ENCODE data around the gene GALM.
"Not testable (repeated sequence)": the region's sequence is repeated elsewhere in the genome, so short reads cannot be mapped to it uniquely, and the experiment has no call there.

GALM gene

GRCh38 chr2:38665854-38666555, at the start of gene GALM:
TSS of gene GALM (plus strand) at chr2:38666114. CDS start at chr2:38666162, 48 bp downstream.
- peak; percentile 60 for DNase-seq

GRCh38 chr2:38617301-38617700, 48.6 kb upstream of the GALM start:
- no peak for DNase-seq

- no peak for DNase-seq
Observed at GRCh38 chr2:38619458-38620164, 46.3 kb upstream of the GALM start.

DNA sequence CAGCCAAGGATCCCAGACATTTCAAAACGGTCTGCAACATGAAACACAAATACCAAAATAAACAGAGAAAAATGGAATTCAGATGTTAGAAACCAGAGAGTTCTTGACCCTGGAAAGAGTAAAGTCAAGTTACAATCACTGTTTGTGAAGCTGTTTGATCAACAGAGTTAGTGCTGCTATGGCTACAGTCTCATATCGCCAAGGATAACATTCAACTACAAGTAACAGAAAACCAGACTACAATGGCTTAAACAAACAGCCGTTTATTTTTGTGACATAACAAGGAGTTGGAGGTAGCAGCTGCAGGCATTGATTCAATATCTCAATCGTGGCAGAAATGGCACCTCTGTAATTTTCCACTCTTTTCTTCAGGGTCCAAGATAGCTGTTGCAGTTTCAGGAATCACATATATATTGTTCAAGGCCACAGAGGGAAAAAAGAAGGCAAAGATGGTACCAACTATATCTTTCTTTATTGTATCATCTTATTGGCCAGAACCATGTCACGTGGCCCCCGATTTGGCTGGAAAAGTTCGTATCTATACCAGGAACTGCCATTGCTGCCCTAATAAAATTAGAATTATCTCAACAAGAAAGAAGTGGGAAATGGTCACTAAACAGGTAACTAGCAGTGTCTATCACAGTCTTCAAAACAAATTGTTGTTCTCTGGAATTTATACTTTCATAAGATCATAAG, 45.5 kb upstream of the GALM start:
- peak; percentile 85 for DNase-seq

GRCh38 chr2:38621018-38621417, 44.9 kb upstream of the GALM start:
- no peak for DNase-seq

- DNase-seq: no peak
Observed at GRCh38 chr2:38622210-38622609, 43.7 kb upstream of the GALM start.

DNA sequence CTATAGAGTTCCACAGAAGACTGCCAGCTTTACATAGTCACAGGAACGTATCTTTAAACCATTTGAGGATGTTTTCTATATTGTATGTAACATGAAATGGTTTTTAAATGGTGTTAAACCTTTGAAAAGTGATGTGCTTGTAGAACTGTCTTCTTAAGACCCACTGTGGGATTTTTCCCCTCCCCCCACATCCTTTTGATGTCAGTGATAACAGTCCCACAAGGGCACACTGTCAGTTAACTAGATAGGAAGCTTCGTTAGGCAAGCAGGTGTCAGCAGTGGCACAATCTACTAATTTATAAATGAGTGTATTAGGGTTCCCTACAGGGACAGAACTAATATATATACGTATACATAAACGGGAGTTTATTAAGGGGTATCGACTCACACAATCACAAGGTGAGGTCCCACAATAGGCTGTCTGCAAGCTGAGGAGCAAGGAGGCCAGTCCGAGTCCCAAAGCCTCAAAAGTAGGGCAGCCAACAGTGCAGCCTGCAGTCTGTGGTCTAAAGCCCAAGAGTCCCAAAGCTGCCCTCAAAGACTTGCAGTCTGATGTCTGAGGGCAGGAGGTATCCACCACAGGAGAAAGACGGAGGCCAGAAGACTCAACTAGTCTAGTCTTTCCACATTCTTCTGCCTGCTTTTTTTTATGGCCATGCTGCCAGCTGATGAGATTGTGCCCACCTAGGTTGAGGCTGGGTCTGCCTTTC, 39.4 kb upstream of the GALM start:
- DNase-seq: no peak

DNA sequence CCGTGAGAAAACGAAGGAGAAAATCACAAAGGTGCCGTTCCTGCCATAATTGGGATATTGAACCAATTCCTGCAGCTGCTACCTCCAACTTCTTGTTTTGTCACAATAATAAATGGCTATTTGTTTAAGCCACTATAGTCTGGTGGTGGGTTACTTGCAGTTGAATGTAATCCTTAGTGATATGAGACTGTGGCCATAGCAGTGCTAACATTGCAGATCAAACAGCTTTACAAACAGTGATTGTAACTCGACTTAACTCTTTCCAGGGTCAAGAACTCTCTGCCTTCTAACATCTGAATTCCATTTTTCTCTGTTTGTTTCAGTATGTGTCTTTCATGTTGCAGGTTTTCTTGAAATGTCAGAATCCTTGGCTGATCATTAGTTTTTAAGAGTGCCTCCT, 38.5 kb upstream of the GALM start:
- DNase-seq: no peak

DNA sequence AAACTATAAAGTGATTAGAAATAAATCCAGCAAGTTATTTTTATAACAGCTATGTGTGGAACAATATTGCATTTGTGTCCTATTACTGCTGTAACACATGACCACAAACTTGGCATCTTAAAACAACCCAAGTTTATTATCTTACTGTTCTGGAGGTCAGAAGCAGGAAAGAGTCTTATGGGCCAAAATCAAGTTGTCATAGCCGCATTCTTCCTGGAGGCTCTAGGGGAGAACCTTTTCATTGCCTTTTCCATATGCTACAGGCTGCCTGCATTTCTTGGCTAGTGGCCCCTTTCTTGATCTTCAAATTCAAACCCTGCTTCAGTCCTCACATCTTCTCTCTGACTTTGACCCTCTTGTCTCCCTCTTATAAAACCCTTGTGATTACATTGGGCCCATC, 36.2 kb upstream of the GALM start:
- no peak for DNase-seq

GRCh38 chr2:38631976-38632375, 33.9 kb upstream of the GALM start:
- DNase-seq: no peak

GRCh38 chr2:38632980-38633379, 32.9 kb upstream of the GALM start:
- no peak for DNase-seq

DNA sequence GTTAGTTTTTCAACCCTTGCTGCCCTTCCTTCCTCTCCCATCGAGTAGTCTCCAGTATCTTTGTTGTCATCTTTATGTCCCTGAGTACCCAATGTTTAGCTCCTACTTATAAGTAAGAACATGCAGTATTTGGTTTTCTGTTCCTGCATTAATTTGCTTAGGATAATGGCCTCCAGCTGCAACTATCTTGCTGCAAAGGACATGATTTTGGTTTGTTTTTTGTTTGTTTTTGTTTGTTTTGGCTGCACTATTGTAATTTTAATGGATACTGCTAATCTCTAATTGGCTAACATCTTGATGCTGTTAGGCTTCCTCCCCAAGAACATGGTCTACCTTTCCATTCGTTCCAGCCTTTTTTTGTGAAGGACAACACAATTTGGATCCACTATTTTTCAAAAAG, 32.0 kb upstream of the GALM start:
- DNase-seq: no peak

- DNase-seq: no peak
Observed at GRCh38 chr2:38634684-38635083, 31.2 kb upstream of the GALM start.

DNA sequence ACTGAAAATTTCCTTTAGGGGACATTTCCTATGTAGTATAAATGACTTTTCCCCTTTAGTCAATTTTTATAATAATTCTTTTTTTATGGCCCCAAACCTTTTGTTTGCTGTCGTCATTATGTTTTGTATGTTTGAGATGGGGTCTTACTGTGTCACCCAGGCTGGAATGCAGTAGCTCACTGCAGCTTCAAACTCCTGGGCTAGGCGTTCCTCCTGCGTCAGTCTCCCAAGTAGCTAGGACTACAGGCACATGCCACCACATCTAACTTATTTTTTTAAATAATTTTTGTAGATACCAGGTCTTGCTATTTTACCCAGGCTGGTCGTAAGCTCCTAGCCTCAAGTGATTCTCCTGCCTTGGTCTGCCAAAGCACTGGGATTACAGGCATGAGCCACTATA, 30.8 kb upstream of the GALM start:
- DNase-seq: no peak

GRCh38 chr2:38636069-38636468, 29.8 kb upstream of the GALM start:
- DNase-seq: no peak

- not testable (repeated sequence) for DNase-seq
Observed at GRCh38 chr2:38642373-38643017, 23.4 kb upstream of the GALM start.

GRCh38 chr2:38643021-38643671, 22.8 kb upstream of the GALM start:
- DNase-seq: no peak

DNA sequence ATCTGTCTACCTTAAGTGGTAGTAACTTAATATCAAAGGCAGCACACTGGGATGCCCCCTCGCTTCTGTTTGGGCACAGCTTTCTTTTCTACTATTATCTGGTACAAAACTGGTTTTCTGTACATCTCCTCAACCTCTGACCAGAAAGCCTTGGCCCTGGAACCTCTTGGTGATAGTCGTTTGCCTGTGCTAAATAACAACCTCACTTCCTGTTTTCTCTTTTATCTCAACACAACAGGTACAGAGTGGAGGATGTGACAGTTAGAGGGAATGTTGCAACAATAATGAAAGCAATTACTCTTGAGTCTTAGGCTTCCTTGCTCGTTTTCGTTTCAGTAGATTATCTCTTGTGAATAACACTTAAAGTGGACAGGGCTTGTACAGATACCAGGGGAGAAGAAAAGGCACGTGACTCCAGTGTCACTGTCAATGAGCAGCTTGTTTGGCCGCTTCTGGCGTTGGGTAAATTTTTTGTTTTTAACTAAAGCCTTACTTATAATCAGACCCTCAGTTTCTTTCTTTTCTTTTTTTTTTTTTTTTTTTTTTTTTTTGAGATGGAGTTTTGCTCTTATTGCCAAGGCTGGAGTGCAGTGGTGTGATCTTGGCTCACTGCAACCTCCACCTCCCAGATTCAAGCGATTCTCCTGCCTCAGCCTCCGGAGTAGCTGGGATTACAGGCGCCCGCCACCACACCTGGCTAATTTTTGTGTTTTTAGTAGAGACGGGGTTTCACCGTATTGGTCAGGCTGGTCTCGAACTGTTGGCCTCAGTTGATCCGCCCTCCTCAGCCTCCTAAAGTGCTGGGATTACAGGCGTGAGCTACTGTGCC, 22.0 kb upstream of the GALM start:
- DNase-seq: not testable (repeated sequence)

DNA sequence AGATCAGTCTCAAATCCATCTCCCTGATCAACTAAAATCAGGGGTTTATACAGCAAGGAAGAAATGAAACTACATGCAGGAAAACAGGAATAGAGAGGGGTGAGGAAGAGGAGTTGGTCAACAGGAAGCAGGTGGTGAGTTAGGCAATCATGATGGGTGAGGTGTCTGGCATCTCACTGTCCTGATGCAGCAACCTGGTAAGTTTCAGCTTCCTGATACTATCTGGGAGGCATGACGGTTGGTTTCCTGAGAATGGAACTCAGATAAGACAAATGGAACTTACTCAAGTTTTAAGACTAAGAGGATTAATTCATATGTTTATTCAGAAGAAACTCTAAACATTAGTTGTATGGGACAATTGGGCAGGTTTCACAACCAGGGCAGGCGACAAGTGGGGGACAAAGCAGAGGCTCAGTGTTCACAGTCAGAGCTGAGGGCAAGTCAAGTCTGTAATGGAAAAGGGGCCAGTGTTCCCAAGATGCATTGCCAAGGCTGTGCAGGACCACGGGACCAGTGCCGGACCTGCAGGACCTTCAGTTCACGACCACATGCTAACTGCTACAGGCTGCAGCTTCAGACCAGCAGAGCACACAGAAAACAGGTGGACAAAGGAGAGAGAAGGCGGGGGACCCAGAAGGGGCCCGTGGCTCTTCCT, 17.7 kb upstream of the GALM start:
- DNase-seq: no peak

GRCh38 chr2:38649176-38649728, 16.7 kb upstream of the GALM start:
- no peak for DNase-seq

DNA sequence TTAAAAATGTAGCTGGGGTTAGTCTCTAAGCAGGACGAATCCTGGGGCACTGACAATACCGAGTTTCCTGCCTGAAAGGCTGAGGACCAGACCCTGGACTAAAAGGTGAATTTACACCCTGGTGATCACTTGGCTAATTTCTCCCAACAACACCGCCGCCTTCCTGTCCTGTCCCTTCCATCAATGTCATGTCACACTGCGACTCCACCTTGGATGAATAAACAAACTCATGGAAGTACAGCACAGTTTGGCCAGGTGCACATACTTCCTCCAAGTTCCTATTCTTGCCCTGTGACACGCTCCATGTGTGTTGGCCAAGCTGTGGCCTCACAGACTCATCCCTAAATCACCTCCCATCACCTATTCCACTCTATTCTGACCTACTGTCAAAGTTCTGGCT, 15.9 kb upstream of the GALM start:
- DNase-seq: no peak

All from DMS153 (cell line).